Measurements from ENCODE around the gene MICAL2.

MICAL2 gene

DNA sequence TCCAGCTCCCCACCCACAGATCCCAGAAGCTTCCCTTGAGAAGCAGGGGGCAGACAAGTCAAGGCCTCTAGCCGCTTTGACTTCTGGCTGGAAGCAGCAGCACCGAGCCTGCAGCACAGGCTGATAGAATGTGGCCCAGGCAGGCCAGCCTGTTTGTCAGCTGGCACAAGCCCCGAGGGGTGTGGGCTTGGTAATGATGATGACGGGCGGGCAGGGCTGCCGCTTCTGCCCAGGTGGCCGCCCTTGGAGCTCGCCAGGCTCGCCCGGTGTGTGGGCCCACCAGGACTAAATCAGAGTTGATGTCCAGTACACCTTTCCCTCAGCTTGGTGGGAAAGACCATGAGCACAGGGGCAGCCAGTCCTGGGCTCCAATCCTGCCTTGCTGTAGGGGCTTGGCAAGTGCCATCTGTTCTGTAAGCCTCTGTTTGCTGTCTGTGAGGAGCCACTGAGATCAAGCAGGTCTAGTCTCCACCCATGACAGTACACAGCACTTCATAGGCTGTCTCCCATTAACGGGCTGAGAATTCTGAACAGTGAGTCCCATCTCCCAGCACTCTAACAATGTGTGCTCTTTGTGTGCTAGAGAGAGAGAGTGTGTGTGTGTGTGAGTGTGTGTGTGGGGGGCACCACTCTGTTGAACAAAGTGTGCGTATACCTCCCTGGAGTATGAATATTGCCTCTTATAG, 26.8 kb downstream of the MICAL2 start:
- DNase-seq (ENCODE audit: low read depth): no peak
- no peak overlapping the region for H3K4me3 ChIP-seq (ENCODE audit: low read depth, low read length)
- TF ChIP-seq, protein P1, sequence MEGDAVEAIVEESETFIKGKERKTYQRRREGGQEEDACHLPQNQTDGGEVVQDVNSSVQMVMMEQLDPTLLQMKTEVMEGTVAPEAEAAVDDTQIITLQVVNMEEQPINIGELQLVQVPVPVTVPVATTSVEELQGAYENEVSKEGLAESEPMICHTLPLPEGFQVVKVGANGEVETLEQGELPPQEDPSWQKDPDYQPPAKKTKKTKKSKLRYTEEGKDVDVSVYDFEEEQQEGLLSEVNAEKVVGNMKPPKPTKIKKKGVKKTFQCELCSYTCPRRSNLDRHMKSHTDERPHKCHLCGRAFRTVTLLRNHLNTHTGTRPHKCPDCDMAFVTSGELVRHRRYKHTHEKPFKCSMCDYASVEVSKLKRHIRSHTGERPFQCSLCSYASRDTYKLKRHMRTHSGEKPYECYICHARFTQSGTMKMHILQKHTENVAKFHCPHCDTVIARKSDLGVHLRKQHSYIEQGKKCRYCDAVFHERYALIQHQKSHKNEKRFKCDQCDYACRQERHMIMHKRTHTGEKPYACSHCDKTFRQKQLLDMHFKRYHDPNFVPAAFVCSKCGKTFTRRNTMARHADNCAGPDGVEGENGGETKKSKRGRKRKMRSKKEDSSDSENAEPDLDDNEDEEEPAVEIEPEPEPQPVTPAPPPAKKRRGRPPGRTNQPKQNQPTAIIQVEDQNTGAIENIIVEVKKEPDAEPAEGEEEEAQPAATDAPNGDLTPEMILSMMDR (conservative IDR thresholded peaks at IDR 0.05; ENCODE audit: low read depth, low read length): no peak

GRCh38 chr11:12137938-12138731, 27.7 kb downstream of the MICAL2 start:
- no peak overlapping the region for H3K4me3 ChIP-seq (ENCODE audit: low read depth, low read length)
- peak; percentile 86 for DNase-seq (ENCODE audit: low read depth)
- TF ChIP-seq, protein P1 (conservative IDR thresholded peaks at IDR 0.05; ENCODE audit: low read depth, low read length): peak; percentile 23

GRCh38 chr11:12139144-12139881, 28.9 kb downstream of the MICAL2 start:
- TF ChIP-seq, protein P1 (conservative IDR thresholded peaks at IDR 0.05; ENCODE audit: low read depth, low read length): no peak
- DNase-seq (ENCODE audit: low read depth): peak; percentile 89
- no peak overlapping the region for H3K4me3 ChIP-seq (ENCODE audit: low read depth, low read length)

- H3K4me3 ChIP-seq (ENCODE audit: low read depth, low read length): no peak overlapping the region
- DNase-seq (ENCODE audit: low read depth): no peak
- TF ChIP-seq, protein P1 (conservative IDR thresholded peaks at IDR 0.05; ENCODE audit: low read depth, low read length): no peak
These were observed 29.9 kb downstream of the MICAL2 start for GRCh38 chr11:12140186-12140793.

- DNase-seq (ENCODE audit: low read depth): no peak
- no peak overlapping the region for H3K4me3 ChIP-seq (ENCODE audit: low read depth, low read length)
- TF ChIP-seq, protein P1 (conservative IDR thresholded peaks at IDR 0.05; ENCODE audit: low read depth, low read length): no peak
These were observed 30.9 kb downstream of the MICAL2 start for GRCh38 chr11:12141283-12141682.

GRCh38 chr11:12142176-12142575, 31.8 kb downstream of the MICAL2 start:
- no peak for DNase-seq (ENCODE audit: low read depth)
- no peak overlapping the region for H3K4me3 ChIP-seq (ENCODE audit: low read depth, low read length)
- TF ChIP-seq, protein P1 (conservative IDR thresholded peaks at IDR 0.05; ENCODE audit: low read depth, low read length): no peak

Measured in choroid plexus epithelial cell (primary cell).